Measurements from ENCODE around the gene THSD4. TPM values are rescaled to one million over a fixed set of nuclear protein-coding genes. Genes with fewer than 3 reads are reported as not detected.

The THSD4 gene
- total and polyA plus RNA-seq, 4 donors, result 6.0 to 42.4 (median 18.5) TPM

GRCh38 chr15:71469413-71469812, 354.1 kb downstream of the THSD4 start:
- Histone ChIP-seq H3K9me3 (ENCODE audit: control insufficient read depth in 4 of 4, insufficient read depth in 3 of 4, low read length in 3 of 4) (no peaks in the 10 kb centered on the region), H3K36me3 (ENCODE audit: control insufficient read depth in 4 of 4, insufficient read depth in 4 of 4, low read length in 4 of 4) (no peaks in the 10 kb centered on the region), H3K27ac (ENCODE audit: low read depth in 1 of 2, low read length in 1 of 2) (no peak overlapping the region), H3K4me3 (no peak overlapping the region), H3K27me3 (ENCODE audit: control insufficient read depth in 3 of 3, insufficient read depth in 3 of 3, low read length in 2 of 3) (no peaks in the 10 kb centered on the region), H3K9ac (ENCODE audit: insufficient read depth in 1 of 2, low read length in 2 of 2) (no peak overlapping the region), H3K4me1 (ENCODE audit: control insufficient read depth in 5 of 5, insufficient read depth in 5 of 5, low read length in 5 of 5) (peaks cover 0 to 12% (median 2%) of the 10 kb centered on the region in 5 donors)
- no peak for TF ChIP-seq CTCF (IDR thresholded peaks at IDR 0.05; ENCODE audit: control extremely low read depth, extremely low read depth)
- WGBS, 2 donors, result 84 to 91% methylated on average over 8 of the region's 8 CpGs
- DNase-seq (no peak), ATAC-seq (ENCODE audit: insufficient read depth, low FRiP score) (no peak)

- Histone ChIP-seq H3K9ac (ENCODE audit: insufficient read depth in 1 of 2, low read length in 2 of 2) (no peak overlapping the region), H3K4me3 (no peak overlapping the region), H3K4me1 (ENCODE audit: control insufficient read depth in 5 of 5, insufficient read depth in 5 of 5, low read length in 5 of 5) (peaks cover 0 to 9% (median 2%) of the 10 kb centered on the region in 5 donors), H3K27me3 (ENCODE audit: control insufficient read depth in 3 of 3, insufficient read depth in 3 of 3, low read length in 2 of 3) (no peaks in the 10 kb centered on the region), H3K9me3 (ENCODE audit: control insufficient read depth in 4 of 4, insufficient read depth in 3 of 4, low read length in 3 of 4) (no peaks in the 10 kb centered on the region), H3K36me3 (ENCODE audit: control insufficient read depth in 4 of 4, insufficient read depth in 4 of 4, low read length in 4 of 4) (no peaks in the 10 kb centered on the region), H3K27ac (ENCODE audit: low read depth in 1 of 2, low read length in 1 of 2) (no peak overlapping the region)
- no peak for TF ChIP-seq CTCF (IDR thresholded peaks at IDR 0.05; ENCODE audit: control extremely low read depth, extremely low read depth)
- 65 to 81% methylated on average over 1 of the region's 1 CpG for WGBS, 2 donors
- ATAC-seq (ENCODE audit: insufficient read depth, low FRiP score) (no peak), DNase-seq (no peak)
Measured at GRCh38 chr15:71471347-71471746, 356.1 kb downstream of the THSD4 start.

- ATAC-seq (ENCODE audit: insufficient read depth, low FRiP score) (no peak), DNase-seq (no peak)
- H3K4me1 ChIP-seq (ENCODE audit: control insufficient read depth in 5 of 5, insufficient read depth in 5 of 5, low read length in 5 of 5), result peaks cover 0 to 9% (median 2%) of the 10 kb centered on the region in 5 donors
- no peak overlapping the region for H3K27ac ChIP-seq (ENCODE audit: low read depth in 1 of 2, low read length in 1 of 2)
- WGBS, 2 donors, result 86 to 88% methylated on average over 4 of the region's 4 CpGs
- peaks cover 0 to 1% (median 0%) of the 10 kb centered on the region in 4 donors for H3K36me3 ChIP-seq (ENCODE audit: control insufficient read depth in 4 of 4, insufficient read depth in 4 of 4, low read length in 4 of 4)
- H3K9ac ChIP-seq (ENCODE audit: insufficient read depth in 1 of 2, low read length in 2 of 2), result no peak overlapping the region
- no peaks in the 10 kb centered on the region for H3K9me3 ChIP-seq (ENCODE audit: control insufficient read depth in 4 of 4, insufficient read depth in 3 of 4, low read length in 3 of 4)
- TF ChIP-seq CTCF (IDR thresholded peaks at IDR 0.05; ENCODE audit: control extremely low read depth, extremely low read depth), result no peak
- H3K27me3 ChIP-seq (ENCODE audit: control insufficient read depth in 3 of 3, insufficient read depth in 3 of 3, low read length in 2 of 3), result no peaks in the 10 kb centered on the region
- no peak overlapping the region for H3K4me3 ChIP-seq
Measured at GRCh38 chr15:71472566-71472965, 357.3 kb downstream of the THSD4 start.

- Histone ChIP-seq H3K36me3 (ENCODE audit: control insufficient read depth in 4 of 4, insufficient read depth in 4 of 4, low read length in 4 of 4) (peaks cover 0 to 2% (median 0%) of the 10 kb centered on the region in 4 donors), H3K4me1 (ENCODE audit: control insufficient read depth in 5 of 5, insufficient read depth in 5 of 5, low read length in 5 of 5) (peaks cover 0 to 9% (median 2%) of the 10 kb centered on the region in 5 donors), H3K9ac (ENCODE audit: insufficient read depth in 1 of 2, low read length in 2 of 2) (no peak overlapping the region), H3K27me3 (ENCODE audit: control insufficient read depth in 3 of 3, insufficient read depth in 3 of 3, low read length in 2 of 3) (no peaks in the 10 kb centered on the region), H3K9me3 (ENCODE audit: control insufficient read depth in 4 of 4, insufficient read depth in 3 of 4, low read length in 3 of 4) (no peaks in the 10 kb centered on the region), H3K27ac (ENCODE audit: low read depth in 1 of 2, low read length in 1 of 2) (no peak overlapping the region), H3K4me3 (no peak overlapping the region)
- no peak for DNase-seq
- TF ChIP-seq CTCF (IDR thresholded peaks at IDR 0.05; ENCODE audit: control extremely low read depth, extremely low read depth), result no peak
- WGBS, 2 donors, result 87 to 98% methylated on average over 3 of the region's 3 CpGs
- ATAC-seq (ENCODE audit: insufficient read depth, low FRiP score), result no peak
Measured at GRCh38 chr15:71473751-71474150, 358.5 kb downstream of the THSD4 start.

All from lung (tissue), 12 donors.